SK-N-MC (cell line): ENCODE results near the gene MCM9.

Experiments
- EZH2 ChIP-seq: fragments of 200-600 bp; sonication (generic); IDR thresholded peaks from one replicate; pipeline ENCODE4 v1.6.1; 2017; ENCODE audit warnings: antibody characterized with exemption
- FOXP2 ChIP-seq: optimal IDR thresholded peaks from 2 replicates; pipeline ENCODE3; 2011; ENCODE audit warnings: mild to moderate bottlenecking, moderate library complexity; ENCODE audit not compliant: insufficient read depth; ENCODE audit errors: extremely low read length, control extremely low read depth
- POLR2AphosphoS5 ChIP-seq: IDR thresholded peaks from 2 replicates; pipeline ENCODE4 v1.6.1; 2012; ENCODE audit warnings: mild to moderate bottlenecking, low read depth, low read length, borderline replicate concordance

DNA sequence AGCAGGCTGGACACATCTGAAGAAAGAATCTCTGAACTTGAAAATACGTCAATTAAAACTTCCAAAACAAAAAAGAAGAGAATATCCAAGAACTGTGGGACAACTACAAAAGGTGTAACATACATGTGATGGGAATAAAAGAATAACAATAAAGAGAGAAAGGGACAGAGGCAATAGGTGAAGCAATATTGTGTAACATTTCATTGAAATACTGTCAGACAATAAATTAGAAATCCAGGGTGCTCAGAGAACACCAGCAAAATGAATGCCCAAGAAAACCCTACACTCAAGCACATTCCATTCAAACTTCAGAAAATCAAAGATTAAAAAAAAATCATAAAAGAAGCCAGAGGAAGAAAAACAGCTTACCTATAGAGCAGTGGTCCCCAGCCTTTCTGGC, 74.6 kb downstream of the MCM9 start:
- no peak for TF ChIP-seq POLR2AphosphoS5
- no peak for TF ChIP-seq EZH2
- TF ChIP-seq FOXP2: no peak
